ENCODE data around the gene INTS14. TPM values are rescaled to one million over a fixed set of nuclear protein-coding genes. Genes with fewer than 3 reads are reported as not detected.

Gene INTS14
- total and polyA plus RNA-seq, 12 donors: 16.4 to 64.6 (median 34.4) TPM

- peak overlapping the region in 2 of 4 donors; percentile 50 to 96 for H3K4me3 ChIP-seq
- 47 to 52% (median 50%) methylated on average over 13 of the region's 13 CpGs for WGBS, 4 donors
- peaks cover 23 to 27% of the 10 kb centered on the region in 2 donors for H3K4me1 ChIP-seq (replicated peaks in 1 of 2)
- intact Hi-C loops (cut with DNase I): no loop called here
- peak overlapping the region in 2 of 5 donors; percentile 79 to 85 for H3K27ac ChIP-seq
- no peaks in the 10 kb centered on the region for H3K36me3 ChIP-seq (replicated peaks in 1 of 2)
- H3K9me3 ChIP-seq (replicated peaks in 1 of 3): no peaks in the 10 kb centered on the region
- TF ChIP-seq POLR2A (IDR thresholded peaks at IDR 0.05) (no peak), CTCF (IDR thresholded peaks at IDR 0.05) (no peak)
- DNase-seq: no peak
- H3K27me3 ChIP-seq: no peaks in the 10 kb centered on the region
These were observed 81.1 kb downstream of the INTS14 start for GRCh38 chr15:65529762-65530317.

Small RNA genes lying within 50 kb of the gene (small RNA-seq; reads per million reads assigned to genes)
- gene RNU6-19P: 0 reads per million in 2 donors

Other genes starting within 250 kb of the INTS14 start
- gene IGDCC3, start 233.1 kb downstream of the INTS14 start, total RNA-seq: under 1 TPM in 3 of 9 donors, not detected in 6; 0.27 to 0.39 (median 0.29) TPM
- under 1 TPM in 2 of 3 donors, not detected in 1; 0.13 to 0.32 TPM for gene IGDCC3, start 233.1 kb downstream of the INTS14 start, polyA plus RNA-seq
- gene IGDCC4, start 188.2 kb downstream of the INTS14 start, total RNA-seq: 10 to 100 TPM in 7 of 9 donors, 1 to 10 TPM in 2; 4.7 to 27.2 (median 13.8) TPM
- gene IGDCC4, start 188.2 kb downstream of the INTS14 start, polyA plus RNA-seq: 10 to 100 TPM in 2 of 3 donors, 1 to 10 TPM in 1; 8.6 to 24.3 (median 11.4) TPM
- gene DPP8, start 93.4 kb downstream of the INTS14 start, total RNA-seq: 100 to 1,000 TPM in 1 of 9 donors, 10 to 100 TPM in 8; 31.7 to 101 (median 42.4) TPM
- 10 to 100 TPM in 2 of 3 donors, 1 to 10 TPM in 1; 5.7 to 26.8 (median 13.3) TPM for gene DPP8, start 93.4 kb downstream of the INTS14 start, polyA plus RNA-seq
- gene HACD3, start 80.7 kb downstream of the INTS14 start, total RNA-seq: 100 to 1,000 TPM in 7 of 9 donors, 10 to 100 TPM in 2; 95.9 to 284 (median 123) TPM
- 100 to 1,000 TPM in 1 of 3 donors, 10 to 100 TPM in 2; 13.8 to 217 (median 14.8) TPM for gene HACD3, start 80.7 kb downstream of the INTS14 start, polyA plus RNA-seq
- 10 to 100 TPM in 3 of 9 donors, 1 to 10 TPM in 6; 5.5 to 15.8 (median 9.0) TPM for gene SLC24A1, start 10.8 kb upstream of the INTS14 start, total RNA-seq
- gene SLC24A1, start 10.8 kb upstream of the INTS14 start, polyA plus RNA-seq: 1 to 10 TPM; 3.3 to 8.1 (median 8.1) TPM
- gene DENND4A, start 181.2 kb upstream of the INTS14 start, total RNA-seq: 10 to 100 TPM; 27.8 to 51.8 (median 43.8) TPM
- gene DENND4A, start 181.2 kb upstream of the INTS14 start, polyA plus RNA-seq: 10 to 100 TPM; 12.9 to 25.9 (median 13.4) TPM